ENCODE measurements around the gene TMEM190. TPM values are rescaled to one million over a fixed set of nuclear protein-coding genes. Genes with fewer than 3 reads are reported as not detected.
"Not testable (repeated sequence)": the region's sequence is repeated elsewhere in the genome, so short reads cannot be mapped to it uniquely, and the experiment has no call there.

TMEM190 gene
- total RNA-seq, 1 experiment from 2014 or later = not detected

GRCh38 chr19:55389386-55390317, 13.0 kb downstream of the TMEM190 start:
- no peak for DNase-seq (ENCODE audit: low spot score)

- DNase-seq (ENCODE audit: low spot score) = no peak
Observed at GRCh38 chr19:55390461-55390880, 13.8 kb downstream of the TMEM190 start.

- no peak for DNase-seq (ENCODE audit: low spot score)
Observed at GRCh38 chr19:55391191-55391670, 14.6 kb downstream of the TMEM190 start.

GRCh38 chr19:55391702-55392615, 15.3 kb downstream of the TMEM190 start:
- DNase-seq (ENCODE audit: low spot score) = no peak

- no peak for DNase-seq (ENCODE audit: low spot score)
Observed at GRCh38 chr19:55392820-55393761, 16.5 kb downstream of the TMEM190 start.

GRCh38 chr19:55398200-55398925, 21.7 kb downstream of the TMEM190 start:
- DNase-seq (ENCODE audit: low spot score) = no peak

- DNase-seq (ENCODE audit: low spot score) = no peak
Observed at GRCh38 chr19:55400281-55401087, 23.9 kb downstream of the TMEM190 start.

- DNase-seq (ENCODE audit: low spot score) = not testable (repeated sequence)
Observed at GRCh38 chr19:55401390-55401789, 24.8 kb downstream of the TMEM190 start.

- no peak for DNase-seq (ENCODE audit: low spot score)
Observed at GRCh38 chr19:55402509-55402908, 25.9 kb downstream of the TMEM190 start.

GRCh38 chr19:55405638-55406037, 29.0 kb downstream of the TMEM190 start:
- DNase-seq (ENCODE audit: low spot score) = no peak

GRCh38 chr19:55406091-55406825, 29.6 kb downstream of the TMEM190 start:
- DNase-seq (ENCODE audit: low spot score) = no peak

- no peak for DNase-seq (ENCODE audit: low spot score)
Observed at GRCh38 chr19:55406826-55407549, 30.4 kb downstream of the TMEM190 start.

- not testable (repeated sequence) for DNase-seq (ENCODE audit: low spot score)
Observed at GRCh38 chr19:55407550-55407799, 30.8 kb downstream of the TMEM190 start, which contains the start of gene UBE2S. UBE2S (minus strand) TSS chr19:55407788; CDS start chr19:55407589, 199 bp downstream.

- peak; percentile 100 for DNase-seq (ENCODE audit: low spot score)
Observed at GRCh38 chr19:55407800-55408532, 31.3 kb downstream of the TMEM190 start.

- no peak for DNase-seq (ENCODE audit: low spot score)
Observed at GRCh38 chr19:55408533-55408872, 31.9 kb downstream of the TMEM190 start.

GRCh38 chr19:55409179-55409578, 32.6 kb downstream of the TMEM190 start:
- DNase-seq (ENCODE audit: low spot score) = not testable (repeated sequence)

- DNase-seq (ENCODE audit: low spot score) = no peak
Observed at GRCh38 chr19:55410168-55410567, 33.5 kb downstream of the TMEM190 start.

GRCh38 chr19:55418185-55418584, 41.6 kb downstream of the TMEM190 start:
- peak; percentile 89 for DNase-seq (ENCODE audit: low spot score)

Measured in H4 (cell line).